ENCODE measurements around the gene KATNB1. TPM values are rescaled to one million over a fixed set of nuclear protein-coding genes. Genes with fewer than 3 reads are reported as not detected.

KATNB1 gene
- polyA plus RNA-seq, 1 experiment, result 10.7 TPM

DNA sequence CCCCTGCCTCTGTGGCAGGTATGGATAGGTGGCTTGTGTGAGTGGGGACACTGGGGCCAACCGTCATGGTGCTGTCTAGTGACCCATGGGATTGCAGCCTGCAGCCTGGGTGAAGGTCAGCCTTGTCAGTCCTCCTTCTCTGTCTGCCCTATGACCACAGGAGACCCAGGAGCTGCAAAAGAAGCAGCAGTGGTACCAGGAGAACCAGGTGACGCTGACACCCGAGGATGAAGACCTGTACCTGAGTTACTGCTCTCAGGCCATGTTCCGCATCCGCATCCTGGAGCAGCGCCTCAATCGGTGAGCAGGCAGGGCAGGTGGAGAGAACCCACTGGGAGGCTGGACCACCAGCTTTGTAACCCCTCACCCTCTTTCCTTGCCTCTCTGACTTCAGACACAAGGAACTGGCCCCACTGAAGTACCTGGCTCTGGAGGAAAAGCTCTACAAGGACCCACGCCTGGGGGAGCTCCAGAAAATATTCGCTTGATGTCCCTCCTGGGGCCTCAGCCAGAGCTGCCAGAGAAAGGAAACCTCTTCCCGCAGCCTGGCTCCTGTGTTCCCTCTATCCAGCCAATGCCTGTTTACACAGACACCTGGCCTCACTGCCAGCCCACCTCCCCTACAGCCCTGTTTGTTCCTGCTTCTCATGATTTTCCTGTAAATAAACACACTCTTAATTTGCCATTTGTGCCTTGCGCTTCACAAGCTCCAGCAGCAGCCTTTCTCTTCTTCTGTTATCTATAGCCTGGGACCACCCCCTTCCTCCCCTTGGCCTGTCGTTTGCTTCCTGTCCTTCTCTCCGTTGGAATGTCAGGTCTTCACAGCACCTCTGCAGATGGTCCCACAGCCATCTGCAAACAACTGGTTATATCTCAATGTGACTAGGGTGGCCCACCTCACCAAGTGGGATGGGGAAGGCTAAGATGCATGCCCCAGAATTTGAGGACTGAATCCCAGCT, 4.5 kb upstream of the KATNB1 start:
- ChIA-PET POLR2A (no interaction called here), CTCF (interaction anchor here (1.0 kb wide), 2 partner anchors 140 to 141 kb away, joined by 3 read pairs; no protein-coding TSS in a partner anchor)
- H3K27ac ChIP-seq (ENCODE audit: low read depth, low read length), result no peak overlapping the region
- H3K9me3 ChIP-seq (ENCODE audit: control insufficient read depth, insufficient read depth, low read length), result peaks cover 3% of the 10 kb centered on the region; the same call in 1 of the 2 replicates
- H3K27me3 ChIP-seq (ENCODE audit: control insufficient read depth, insufficient read depth, low read length), result no peaks in the 10 kb centered on the region
- H3K4me3 ChIP-seq (ENCODE audit: low read depth, low read length), result no peak overlapping the region
- TF ChIP-seq, protein P1, sequence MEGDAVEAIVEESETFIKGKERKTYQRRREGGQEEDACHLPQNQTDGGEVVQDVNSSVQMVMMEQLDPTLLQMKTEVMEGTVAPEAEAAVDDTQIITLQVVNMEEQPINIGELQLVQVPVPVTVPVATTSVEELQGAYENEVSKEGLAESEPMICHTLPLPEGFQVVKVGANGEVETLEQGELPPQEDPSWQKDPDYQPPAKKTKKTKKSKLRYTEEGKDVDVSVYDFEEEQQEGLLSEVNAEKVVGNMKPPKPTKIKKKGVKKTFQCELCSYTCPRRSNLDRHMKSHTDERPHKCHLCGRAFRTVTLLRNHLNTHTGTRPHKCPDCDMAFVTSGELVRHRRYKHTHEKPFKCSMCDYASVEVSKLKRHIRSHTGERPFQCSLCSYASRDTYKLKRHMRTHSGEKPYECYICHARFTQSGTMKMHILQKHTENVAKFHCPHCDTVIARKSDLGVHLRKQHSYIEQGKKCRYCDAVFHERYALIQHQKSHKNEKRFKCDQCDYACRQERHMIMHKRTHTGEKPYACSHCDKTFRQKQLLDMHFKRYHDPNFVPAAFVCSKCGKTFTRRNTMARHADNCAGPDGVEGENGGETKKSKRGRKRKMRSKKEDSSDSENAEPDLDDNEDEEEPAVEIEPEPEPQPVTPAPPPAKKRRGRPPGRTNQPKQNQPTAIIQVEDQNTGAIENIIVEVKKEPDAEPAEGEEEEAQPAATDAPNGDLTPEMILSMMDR (IDR thresholded peaks at IDR 0.05; ENCODE audit: low read depth, low read length), result no peak
- no peak for DNase-seq (ENCODE audit: low read depth, low spot score)

DNA sequence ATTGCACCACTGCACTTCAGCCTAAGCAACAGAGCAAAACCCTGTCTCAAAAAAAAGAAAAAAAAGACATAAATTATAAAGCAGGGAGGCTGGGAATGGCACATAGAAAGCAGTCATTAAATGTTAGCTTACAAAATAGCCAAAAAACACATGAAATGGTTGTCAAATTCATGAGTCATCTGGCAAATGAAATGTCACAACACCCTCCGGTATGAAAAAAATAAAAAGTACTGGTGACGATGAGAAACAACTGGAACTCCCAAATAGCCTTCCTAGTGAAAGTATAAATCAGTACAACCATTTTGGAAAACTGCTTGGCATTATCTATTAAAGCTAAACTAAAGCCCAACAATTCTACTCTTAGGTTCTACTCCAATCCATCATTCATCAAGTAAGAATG, 3.5 kb upstream of the KATNB1 start:
- TF ChIP-seq, protein P1 (IDR thresholded peaks at IDR 0.05; ENCODE audit: low read depth, low read length), result no peak
- H3K4me3 ChIP-seq (ENCODE audit: low read depth, low read length), result no peak overlapping the region
- H3K27ac ChIP-seq (ENCODE audit: low read depth, low read length), result no peak overlapping the region
- CTCF ChIA-PET, result interaction anchor here (1.0 kb wide), 2 partner anchors 141 to 142 kb away, joined by 3 read pairs; no protein-coding TSS in a partner anchor
- peaks cover 3% of the 10 kb centered on the region; the same call in 1 of the 2 replicates for H3K9me3 ChIP-seq (ENCODE audit: control insufficient read depth, insufficient read depth, low read length)
- DNase-seq (ENCODE audit: low read depth, low spot score), result no peak
- H3K27me3 ChIP-seq (ENCODE audit: control insufficient read depth, insufficient read depth, low read length), result no peaks in the 10 kb centered on the region
- POLR2A ChIA-PET, result no interaction called here

DNA sequence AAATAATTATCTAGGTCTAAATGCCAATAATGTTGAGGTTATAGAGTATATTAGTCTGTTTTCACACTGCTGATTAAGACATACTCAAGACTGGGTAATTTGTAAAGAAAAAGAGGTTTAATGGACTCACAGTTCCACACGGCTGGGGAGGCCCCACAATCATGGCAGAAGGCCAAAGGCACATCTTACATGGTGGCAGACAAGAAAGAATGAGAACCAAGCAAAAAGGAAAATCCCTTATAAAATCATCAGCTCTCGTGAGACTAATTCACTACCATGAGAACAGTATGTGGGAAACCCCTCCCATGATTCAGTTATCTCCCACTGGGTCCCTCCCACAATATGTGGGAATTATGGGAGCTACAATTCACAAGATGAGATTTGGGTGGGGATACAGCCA, 2.9 kb upstream of the KATNB1 start:
- H3K4me3 ChIP-seq (ENCODE audit: low read depth, low read length), result no peak overlapping the region
- H3K9me3 ChIP-seq (ENCODE audit: control insufficient read depth, insufficient read depth, low read length), result peaks cover 3% of the 10 kb centered on the region; the same call in 1 of the 2 replicates
- no peak overlapping the region for H3K27ac ChIP-seq (ENCODE audit: low read depth, low read length)
- no peaks in the 10 kb centered on the region for H3K27me3 ChIP-seq (ENCODE audit: control insufficient read depth, insufficient read depth, low read length)
- ChIA-PET CTCF (no interaction called here), POLR2A (no interaction called here)
- DNase-seq (ENCODE audit: low read depth, low spot score), result no peak
- TF ChIP-seq, protein P1 (IDR thresholded peaks at IDR 0.05; ENCODE audit: low read depth, low read length), result no peak

DNA sequence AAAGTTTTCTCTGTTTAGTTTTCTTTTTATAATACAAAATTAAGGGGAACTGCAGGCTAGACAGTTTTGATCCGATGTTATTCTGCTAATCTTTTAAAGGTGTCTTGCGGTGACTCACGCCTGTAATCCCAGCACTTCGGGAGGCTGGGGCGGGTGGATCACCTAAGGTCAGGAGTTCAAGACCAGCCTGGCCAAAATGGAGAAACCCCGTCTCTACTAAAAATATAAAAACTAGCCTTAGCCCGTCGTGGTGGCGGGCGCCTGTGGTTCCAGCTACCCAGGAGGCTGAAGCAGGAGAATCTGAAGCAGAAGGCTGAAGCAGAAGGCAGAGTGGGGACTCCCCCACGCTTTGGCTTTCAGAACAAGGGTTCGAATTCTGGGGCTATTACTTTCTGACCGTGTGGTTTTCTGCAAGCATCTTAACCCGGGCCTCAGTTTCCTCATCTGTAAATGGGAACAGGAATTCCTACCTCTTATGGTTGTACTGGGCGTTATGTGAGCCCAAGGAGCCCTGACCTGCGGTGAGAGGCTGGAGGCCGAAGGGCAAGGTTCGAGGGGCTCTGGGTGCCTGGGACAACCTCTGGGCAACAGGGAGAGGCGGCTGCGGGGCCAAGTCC, 1.2 kb upstream of the KATNB1 start:
- Histone ChIP-seq H3K9me3 (ENCODE audit: control insufficient read depth, insufficient read depth, low read length) (peaks cover 3% of the 10 kb centered on the region; the same call in 1 of the 2 replicates), H3K4me3 (ENCODE audit: low read depth, low read length) (peak overlapping the region; percentile 82), H3K27ac (ENCODE audit: low read depth, low read length) (peak overlapping the region; percentile 81), H3K27me3 (ENCODE audit: control insufficient read depth, insufficient read depth, low read length) (no peaks in the 10 kb centered on the region)
- POLR2A ChIA-PET, result interaction anchor here (0.8 to 1.2 kb wide), 3 partner anchors 18 to 287 kb away, joined by 3 to 4 read pairs (median 3); partner anchors contain the start of genes CIAPIN1 and COQ9
- CTCF ChIA-PET, result interaction anchor here (0.6 to 1.2 kb wide), 2 partner anchors 143 to 156 kb away, joined by 5 to 6 read pairs; no protein-coding TSS in a partner anchor
- TF ChIP-seq, protein P1 (IDR thresholded peaks at IDR 0.05; ENCODE audit: low read depth, low read length), result no peak
- DNase-seq (ENCODE audit: low read depth, low spot score), result no peak
